ENCODE results near the gene TRAPPC2L. TPM values are rescaled to one million over a fixed set of nuclear protein-coding genes. Genes with fewer than 3 reads are reported as not detected.
A peak's percentile ranks its signal among the peaks of the same experiment; 100 is the strongest.

TRAPPC2L gene
- total and polyA plus RNA-seq, 2 of the 13 experiments (the other 11 are each of a cell fraction or from before 2014, with no cell fraction given): 96.3 to 107 TPM

DNA sequence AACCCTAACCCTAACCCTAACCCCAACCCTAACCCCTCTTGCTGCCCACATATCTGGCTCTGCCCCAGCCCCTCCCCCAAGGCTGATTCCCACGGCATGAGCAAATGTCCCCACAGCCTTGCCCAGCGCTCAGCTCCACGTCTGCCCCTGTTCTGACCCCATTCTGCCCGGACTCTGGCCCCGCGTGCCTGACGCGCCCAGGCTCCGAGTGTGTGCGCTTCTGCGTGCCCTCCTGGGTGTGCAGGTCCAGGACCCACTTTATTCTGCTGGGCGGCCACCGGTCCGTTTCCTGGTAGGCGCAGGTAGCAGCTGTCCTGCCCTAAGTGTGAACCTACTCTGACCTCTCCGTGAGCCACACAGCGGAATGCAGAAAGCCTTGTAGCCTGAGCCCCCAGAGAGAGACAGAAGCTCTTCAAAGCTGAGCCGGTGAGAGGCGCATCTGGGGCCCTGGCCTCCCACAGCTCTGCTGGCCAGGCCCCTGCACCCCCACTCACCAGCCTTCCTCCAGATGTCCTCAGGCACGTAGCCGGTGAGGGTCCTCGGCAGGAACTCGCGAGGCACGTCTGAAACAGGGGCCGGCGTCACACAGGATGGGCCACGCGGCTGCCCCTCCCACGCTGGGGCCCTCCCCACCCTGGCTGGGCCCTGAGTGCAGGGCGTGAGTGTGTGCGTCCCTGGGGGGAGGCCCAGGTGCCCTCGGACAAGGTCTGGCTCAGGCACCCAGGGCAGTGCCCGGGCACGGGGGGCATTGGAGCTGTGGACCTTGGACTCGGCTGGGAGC lies 23.5 kb downstream of the TRAPPC2L start (continued):
- TF ChIP-seq, protein P1, sequence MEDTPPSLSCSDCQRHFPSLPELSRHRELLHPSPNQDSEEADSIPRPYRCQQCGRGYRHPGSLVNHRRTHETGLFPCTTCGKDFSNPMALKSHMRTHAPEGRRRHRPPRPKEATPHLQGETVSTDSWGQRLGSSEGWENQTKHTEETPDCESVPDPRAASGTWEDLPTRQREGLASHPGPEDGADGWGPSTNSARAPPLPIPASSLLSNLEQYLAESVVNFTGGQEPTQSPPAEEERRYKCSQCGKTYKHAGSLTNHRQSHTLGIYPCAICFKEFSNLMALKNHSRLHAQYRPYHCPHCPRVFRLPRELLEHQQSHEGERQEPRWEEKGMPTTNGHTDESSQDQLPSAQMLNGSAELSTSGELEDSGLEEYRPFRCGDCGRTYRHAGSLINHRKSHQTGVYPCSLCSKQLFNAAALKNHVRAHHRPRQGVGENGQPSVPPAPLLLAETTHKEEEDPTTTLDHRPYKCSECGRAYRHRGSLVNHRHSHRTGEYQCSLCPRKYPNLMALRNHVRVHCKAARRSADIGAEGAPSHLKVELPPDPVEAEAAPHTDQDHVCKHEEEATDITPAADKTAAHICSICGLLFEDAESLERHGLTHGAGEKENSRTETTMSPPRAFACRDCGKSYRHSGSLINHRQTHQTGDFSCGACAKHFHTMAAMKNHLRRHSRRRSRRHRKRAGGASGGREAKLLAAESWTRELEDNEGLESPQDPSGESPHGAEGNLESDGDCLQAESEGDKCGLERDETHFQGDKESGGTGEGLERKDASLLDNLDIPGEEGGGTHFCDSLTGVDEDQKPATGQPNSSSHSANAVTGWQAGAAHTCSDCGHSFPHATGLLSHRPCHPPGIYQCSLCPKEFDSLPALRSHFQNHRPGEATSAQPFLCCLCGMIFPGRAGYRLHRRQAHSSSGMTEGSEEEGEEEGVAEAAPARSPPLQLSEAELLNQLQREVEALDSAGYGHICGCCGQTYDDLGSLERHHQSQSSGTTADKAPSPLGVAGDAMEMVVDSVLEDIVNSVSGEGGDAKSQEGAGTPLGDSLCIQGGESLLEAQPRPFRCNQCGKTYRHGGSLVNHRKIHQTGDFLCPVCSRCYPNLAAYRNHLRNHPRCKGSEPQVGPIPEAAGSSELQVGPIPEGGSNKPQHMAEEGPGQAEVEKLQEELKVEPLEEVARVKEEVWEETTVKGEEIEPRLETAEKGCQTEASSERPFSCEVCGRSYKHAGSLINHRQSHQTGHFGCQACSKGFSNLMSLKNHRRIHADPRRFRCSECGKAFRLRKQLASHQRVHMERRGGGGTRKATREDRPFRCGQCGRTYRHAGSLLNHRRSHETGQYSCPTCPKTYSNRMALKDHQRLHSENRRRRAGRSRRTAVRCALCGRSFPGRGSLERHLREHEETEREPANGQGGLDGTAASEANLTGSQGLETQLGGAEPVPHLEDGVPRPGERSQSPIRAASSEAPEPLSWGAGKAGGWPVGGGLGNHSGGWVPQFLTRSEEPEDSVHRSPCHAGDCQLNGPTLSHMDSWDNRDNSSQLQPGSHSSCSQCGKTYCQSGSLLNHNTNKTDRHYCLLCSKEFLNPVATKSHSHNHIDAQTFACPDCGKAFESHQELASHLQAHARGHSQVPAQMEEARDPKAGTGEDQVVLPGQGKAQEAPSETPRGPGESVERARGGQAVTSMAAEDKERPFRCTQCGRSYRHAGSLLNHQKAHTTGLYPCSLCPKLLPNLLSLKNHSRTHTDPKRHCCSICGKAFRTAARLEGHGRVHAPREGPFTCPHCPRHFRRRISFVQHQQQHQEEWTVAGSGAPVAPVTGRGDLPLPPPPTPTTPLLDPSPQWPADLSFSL (CRISPR knock-in tag; IDR thresholded peaks at IDR 0.05): no peak
- TF ChIP-seq MAZ (IDR thresholded peaks at IDR 0.05; ENCODE audit: borderline replicate concordance, low read depth, low read length) (no peak), MAZ (CRISPR knock-in tag; IDR thresholded peaks at IDR 0.05; ENCODE audit: low read depth) (no peak), ZFP36 (IDR thresholded peaks at IDR 0.05; ENCODE audit: borderline replicate concordance, low read depth, low read length, partially characterized antibody) (no peak), RARA (CRISPR knock-in tag; IDR thresholded peaks at IDR 0.05) (peak; percentile 48; the same call in 1 of the 2 replicates), ZNF501 (CRISPR knock-in tag; IDR thresholded peaks at IDR 0.05) (peak; percentile 67), ZNF770 (CRISPR knock-in tag; IDR thresholded peaks at IDR 0.05) (no peak), SRSF1 (optimal IDR thresholded peaks at IDR 0.05; ENCODE audit: low read depth, low read length) (no peak)
- TF ChIP-seq, protein P2, sequence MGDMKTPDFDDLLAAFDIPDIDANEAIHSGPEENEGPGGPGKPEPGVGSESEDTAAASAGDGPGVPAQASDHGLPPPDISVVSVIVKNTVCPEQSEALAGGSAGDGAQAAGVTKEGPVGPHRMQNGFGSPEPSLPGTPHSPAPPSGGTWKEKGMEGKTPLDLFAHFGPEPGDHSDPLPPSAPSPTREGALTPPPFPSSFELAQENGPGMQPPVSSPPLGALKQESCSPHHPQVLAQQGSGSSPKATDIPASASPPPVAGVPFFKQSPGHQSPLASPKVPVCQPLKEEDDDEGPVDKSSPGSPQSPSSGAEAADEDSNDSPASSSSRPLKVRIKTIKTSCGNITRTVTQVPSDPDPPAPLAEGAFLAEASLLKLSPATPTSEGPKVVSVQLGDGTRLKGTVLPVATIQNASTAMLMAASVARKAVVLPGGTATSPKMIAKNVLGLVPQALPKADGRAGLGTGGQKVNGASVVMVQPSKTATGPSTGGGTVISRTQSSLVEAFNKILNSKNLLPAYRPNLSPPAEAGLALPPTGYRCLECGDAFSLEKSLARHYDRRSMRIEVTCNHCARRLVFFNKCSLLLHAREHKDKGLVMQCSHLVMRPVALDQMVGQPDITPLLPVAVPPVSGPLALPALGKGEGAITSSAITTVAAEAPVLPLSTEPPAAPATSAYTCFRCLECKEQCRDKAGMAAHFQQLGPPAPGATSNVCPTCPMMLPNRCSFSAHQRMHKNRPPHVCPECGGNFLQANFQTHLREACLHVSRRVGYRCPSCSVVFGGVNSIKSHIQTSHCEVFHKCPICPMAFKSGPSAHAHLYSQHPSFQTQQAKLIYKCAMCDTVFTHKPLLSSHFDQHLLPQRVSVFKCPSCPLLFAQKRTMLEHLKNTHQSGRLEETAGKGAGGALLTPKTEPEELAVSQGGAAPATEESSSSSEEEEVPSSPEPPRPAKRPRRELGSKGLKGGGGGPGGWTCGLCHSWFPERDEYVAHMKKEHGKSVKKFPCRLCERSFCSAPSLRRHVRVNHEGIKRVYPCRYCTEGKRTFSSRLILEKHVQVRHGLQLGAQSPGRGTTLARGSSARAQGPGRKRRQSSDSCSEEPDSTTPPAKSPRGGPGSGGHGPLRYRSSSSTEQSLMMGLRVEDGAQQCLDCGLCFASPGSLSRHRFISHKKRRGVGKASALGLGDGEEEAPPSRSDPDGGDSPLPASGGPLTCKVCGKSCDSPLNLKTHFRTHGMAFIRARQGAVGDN (CRISPR knock-in tag; IDR thresholded peaks at IDR 0.05): no peak; the same call in 1 of the 2 replicates
- TF ChIP-seq, protein P3, sequence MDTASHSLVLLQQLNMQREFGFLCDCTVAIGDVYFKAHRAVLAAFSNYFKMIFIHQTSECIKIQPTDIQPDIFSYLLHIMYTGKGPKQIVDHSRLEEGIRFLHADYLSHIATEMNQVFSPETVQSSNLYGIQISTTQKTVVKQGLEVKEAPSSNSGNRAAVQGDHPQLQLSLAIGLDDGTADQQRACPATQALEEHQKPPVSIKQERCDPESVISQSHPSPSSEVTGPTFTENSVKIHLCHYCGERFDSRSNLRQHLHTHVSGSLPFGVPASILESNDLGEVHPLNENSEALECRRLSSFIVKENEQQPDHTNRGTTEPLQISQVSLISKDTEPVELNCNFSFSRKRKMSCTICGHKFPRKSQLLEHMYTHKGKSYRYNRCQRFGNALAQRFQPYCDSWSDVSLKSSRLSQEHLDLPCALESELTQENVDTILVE (CRISPR knock-in tag; IDR thresholded peaks at IDR 0.05): no peak
- TF ChIP-seq, protein P4, sequence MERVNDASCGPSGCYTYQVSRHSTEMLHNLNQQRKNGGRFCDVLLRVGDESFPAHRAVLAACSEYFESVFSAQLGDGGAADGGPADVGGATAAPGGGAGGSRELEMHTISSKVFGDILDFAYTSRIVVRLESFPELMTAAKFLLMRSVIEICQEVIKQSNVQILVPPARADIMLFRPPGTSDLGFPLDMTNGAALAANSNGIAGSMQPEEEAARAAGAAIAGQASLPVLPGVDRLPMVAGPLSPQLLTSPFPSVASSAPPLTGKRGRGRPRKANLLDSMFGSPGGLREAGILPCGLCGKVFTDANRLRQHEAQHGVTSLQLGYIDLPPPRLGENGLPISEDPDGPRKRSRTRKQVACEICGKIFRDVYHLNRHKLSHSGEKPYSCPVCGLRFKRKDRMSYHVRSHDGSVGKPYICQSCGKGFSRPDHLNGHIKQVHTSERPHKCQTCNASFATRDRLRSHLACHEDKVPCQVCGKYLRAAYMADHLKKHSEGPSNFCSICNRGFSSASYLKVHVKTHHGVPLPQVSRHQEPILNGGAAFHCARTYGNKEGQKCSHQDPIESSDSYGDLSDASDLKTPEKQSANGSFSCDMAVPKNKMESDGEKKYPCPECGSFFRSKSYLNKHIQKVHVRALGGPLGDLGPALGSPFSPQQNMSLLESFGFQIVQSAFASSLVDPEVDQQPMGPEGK (CRISPR knock-in tag; IDR thresholded peaks at IDR 0.05): peak; percentile 63

All from HepG2 (cell line).